Stimulated activated CD4-positive, alpha-beta T cell treated with anti-CD3 and anti-CD28 coated beads, TNF-alpha, amount 100 ng/mL, for 24 hours (primary cell): Measurements from ENCODE around the gene PAPPA2.
"Not testable (repeated sequence)": the region's sequence is repeated elsewhere in the genome, so short reads cannot be mapped to it uniquely, and the experiment has no call there.

Experiments
- DNase-seq, 3 experiments: peaks; one replicate each; pipeline ENCODE4 v3.0.0-alpha.2; 2020; ENCODE audit warnings: low read depth in 3 of 3

The PAPPA2 gene

GRCh38 chr1:176603696-176604095 lies 140.7 kb downstream of the PAPPA2 start:
- no peak for DNase-seq

DNA sequence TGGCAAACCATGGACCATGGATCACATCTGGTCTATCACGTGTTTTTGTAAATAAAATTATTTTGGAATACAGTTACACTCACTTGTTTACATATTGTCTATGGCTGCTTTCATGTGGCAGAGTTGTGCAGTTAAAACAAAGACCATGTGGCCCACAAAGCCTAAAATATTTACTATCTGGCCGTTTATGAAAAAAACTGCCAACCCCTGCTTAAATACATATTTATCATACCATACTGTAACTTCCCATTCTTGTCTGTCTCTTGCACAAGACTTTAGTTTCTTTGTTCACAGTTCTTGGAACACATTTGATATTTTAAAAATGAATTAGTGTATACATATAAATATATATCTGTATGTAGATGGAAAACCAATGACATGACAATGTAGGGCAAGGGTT lies 141.5 kb downstream of the PAPPA2 start:
- no peak for DNase-seq

DNA sequence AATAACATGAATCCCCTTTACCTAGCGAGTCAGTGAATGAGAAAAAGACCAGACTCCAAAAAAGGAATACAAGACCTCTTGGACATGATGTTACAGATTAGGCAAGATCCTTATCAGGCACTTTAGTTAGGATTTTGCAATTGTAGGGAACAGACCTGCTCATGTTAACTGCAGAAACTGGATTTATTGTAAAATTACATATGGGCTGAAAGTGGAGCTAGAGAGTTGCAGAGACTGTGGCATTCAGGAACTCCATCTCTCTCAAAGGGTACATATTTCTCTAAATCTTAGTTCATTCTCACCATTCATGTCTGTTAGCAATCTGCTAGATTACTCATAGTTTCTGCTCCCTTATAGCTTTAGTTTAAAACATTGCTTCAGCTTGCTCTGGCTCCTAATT lies 142.2 kb downstream of the PAPPA2 start:
- no peak for DNase-seq

DNA sequence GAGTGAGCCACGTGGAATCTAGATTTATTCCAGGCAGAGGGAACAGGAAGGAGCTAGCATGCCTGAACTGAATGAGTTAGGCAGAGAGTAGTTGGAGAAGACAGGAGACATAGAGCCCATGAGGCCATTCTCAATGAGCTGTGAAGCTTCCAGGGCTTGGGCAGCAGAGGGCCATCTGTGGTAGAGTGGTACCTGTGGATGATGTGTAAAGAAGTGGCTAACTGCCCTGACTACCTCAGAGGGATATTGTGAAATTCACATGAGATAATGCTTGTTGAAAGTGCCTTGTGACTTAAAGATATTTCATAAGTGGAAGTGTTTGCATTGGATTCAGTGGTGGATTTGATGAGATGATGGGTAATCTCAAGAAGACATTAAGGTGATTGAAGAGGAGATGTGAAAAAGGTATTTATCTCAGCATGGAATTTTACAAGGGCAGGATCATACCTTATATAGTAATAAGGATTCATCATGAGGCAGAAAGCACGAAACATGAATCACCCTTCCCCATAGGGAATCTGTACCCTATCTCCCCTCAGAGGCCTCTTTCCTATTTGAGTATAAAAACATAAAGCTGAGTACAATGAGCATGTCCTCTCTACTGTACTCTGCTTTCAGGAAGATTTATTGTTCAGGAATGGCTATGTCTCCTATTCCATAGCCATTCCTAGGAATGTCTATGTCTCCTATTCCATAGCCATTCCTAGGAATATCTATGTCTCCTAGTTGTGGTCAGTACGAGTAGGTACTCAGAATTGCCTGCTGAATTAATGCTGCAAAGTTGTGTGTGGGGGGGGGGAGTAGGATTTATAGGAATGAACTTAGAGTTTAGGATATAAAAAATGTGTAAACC lies 146.8 kb downstream of the PAPPA2 start:
- no peak for DNase-seq

GRCh38 chr1:176612791-176613190 lies 149.8 kb downstream of the PAPPA2 start:
- no peak for DNase-seq

- no peak for DNase-seq
Measured at GRCh38 chr1:176617881-176618280, 154.9 kb downstream of the PAPPA2 start.

GRCh38 chr1:176619261-176619660 lies 156.3 kb downstream of the PAPPA2 start:
- no peak for DNase-seq

- no peak for DNase-seq
Measured at GRCh38 chr1:176625365-176625764, 162.4 kb downstream of the PAPPA2 start.

GRCh38 chr1:176626572-176627061 lies 163.6 kb downstream of the PAPPA2 start:
- DNase-seq = no peak

DNA sequence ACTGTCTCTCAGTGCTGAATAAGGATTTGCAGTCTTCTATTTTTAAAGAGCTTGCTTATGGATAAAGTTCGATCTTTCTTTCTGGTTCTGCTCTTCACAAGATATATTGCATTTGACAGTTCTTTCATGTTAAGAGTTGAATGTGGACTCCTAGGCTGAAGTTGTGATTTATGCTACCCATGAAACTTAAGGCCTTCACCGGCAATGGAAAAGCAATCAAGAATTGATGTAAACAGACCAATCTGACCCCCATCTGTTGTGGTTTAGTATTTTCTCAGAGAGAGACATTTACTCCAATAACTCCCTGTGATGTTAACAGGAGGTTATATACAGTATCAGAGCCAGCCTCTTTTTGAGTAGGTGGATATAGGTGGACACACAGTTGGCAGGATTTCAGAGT lies 165.8 kb downstream of the PAPPA2 start:
- no peak for DNase-seq

DNA sequence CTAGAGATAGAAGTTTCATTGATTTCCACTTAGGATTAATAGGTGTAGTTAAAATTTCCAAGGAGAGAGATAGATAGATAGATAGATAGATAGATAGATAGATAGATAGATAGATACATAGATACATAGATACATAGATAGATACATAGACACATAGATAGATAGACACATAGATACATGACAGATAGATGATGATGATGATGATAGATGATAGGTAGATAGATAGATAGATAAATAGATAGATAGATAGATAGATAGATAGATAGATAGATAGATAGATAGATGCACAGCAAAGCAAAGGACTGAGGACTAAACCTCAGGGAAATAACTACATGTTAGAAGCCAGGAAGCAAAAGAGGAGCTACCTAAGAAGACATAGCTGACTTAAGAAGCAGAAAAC lies 171.8 kb downstream of the PAPPA2 start:
- not testable (repeated sequence) for DNase-seq

- no peak for DNase-seq
Measured at GRCh38 chr1:176638713-176639526, 175.9 kb downstream of the PAPPA2 start.

GRCh38 chr1:176643536-176643935 lies 180.6 kb downstream of the PAPPA2 start:
- no peak for DNase-seq

DNA sequence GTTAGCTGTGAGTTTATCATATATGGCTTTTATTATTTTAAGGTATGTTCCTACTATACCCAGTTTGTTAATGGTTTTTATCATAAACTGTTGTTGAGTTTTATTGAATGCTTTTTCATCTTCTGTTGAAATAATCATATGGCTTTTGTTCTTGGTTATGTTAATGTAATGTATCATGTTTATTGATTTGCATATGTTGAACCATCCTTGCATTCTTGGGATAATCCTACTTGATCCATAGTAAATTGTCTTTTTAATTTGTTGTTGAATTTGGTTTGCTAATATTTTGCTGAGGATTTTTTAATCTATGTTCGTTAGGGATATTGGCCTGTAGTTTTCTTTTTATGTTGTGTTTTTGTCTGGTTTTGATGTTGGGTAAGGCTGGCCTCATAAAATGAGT lies 185.6 kb downstream of the PAPPA2 start:
- DNase-seq = no peak

GRCh38 chr1:176656257-176656995 lies 193.5 kb downstream of the PAPPA2 start:
- DNase-seq = no peak

DNA sequence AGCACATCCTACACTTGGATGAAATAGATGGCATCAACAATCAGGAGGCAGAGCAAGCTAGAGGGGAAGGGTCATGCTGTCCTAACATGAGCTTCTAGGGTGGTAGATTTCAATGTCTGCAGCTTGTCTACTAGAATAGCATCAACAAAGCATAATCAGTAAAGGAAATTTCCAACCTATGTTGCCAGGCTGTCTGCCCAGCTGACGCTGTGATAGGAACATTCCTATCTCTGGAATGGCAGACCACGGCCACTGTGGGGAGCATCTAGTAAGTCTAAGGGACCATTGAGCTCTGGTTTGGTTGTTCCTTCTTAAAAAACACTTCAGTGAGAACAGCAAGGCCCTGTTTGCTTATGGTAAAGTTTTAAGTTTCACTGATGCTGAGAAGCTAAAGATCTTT lies 206.8 kb downstream of the PAPPA2 start:
- no peak for DNase-seq

DNA sequence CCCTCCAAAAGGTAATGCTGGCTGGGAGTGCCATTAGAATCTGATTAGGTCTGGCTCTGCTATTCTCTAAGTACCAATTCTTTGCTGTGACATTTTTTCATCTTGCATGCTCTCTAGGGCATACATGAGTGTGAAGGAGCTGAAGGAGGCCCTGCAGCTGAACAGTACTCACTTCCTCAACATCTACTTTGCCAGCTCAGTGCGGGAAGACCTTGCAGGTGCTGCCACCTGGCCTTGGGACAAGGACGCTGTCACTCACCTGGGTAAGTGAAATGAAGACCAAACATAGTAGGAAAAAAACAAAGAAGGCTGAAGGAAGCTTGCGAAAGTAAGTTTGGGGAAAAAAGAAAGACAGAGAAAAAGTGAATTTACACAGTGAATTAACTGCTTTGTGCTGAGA lies 207.9 kb downstream of the PAPPA2 start:
- DNase-seq = no peak

DNA sequence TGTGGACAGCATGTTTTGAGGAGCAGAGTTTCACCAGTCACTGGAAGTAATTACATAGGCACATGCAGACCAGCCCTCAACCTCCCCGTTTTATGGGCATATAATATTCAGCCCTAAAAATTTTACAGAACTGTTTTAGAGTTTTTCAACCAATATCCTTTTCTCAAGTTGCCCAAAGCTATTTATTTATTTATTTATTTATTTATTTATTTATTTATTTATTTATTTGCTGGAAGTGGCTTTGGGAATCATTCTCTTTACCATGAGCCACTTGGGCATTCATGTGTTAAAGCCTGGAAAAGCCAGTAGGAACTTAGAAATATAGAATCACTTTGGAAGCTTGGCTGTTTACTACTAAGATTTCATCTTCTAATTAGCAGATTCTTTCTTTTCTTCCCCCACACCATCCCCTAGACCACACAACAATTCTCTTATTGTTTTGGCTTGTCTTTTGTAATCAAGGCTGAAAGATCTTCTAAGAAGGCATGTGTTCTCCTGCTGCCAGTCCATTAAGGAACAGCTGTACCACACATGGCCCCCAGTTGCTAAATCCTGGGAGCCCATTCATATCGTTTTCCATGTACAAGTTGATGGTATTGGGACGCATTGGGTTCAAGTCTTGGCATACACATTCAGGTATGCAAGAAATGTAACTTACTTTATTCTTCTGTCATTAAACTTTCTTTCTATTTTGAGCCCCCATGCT lies 220.0 kb downstream of the PAPPA2 start:
- no peak for DNase-seq

GRCh38 chr1:176691251-176692228 lies 228.6 kb downstream of the PAPPA2 start:
- no peak for DNase-seq

- DNase-seq = no peak
Measured at GRCh38 chr1:176692431-176692830, 229.5 kb downstream of the PAPPA2 start.
